Keratinocyte (primary cell): ENCODE results near the gene ADGRV1. TPM values are rescaled to one million over a fixed set of nuclear protein-coding genes. Genes with fewer than 3 reads are reported as not detected.

Experiments used
- DNase-seq: peaks from one replicate; pipeline ENCODE4 v3.0.0-alpha.2; 2011; ENCODE audit warnings: low read depth, missing footprints, low spot score
- FAIRE-seq: peaks from 2 replicates; lab custom pipeline; 2011; peaks lifted over from hg19 to GRCh38; lab: Jason Lieb, UNC
- H2AFZ ChIP-seq: 2 replicates; pipeline ENCODE4 v1.6.0; 2012; ENCODE audit warnings: low read length, control low read depth, inconsistent platforms; ENCODE audit not compliant: control insufficient read depth
- H3K27ac ChIP-seq: 2 replicates; pipeline ENCODE4 v1.5.1; 2011; ENCODE audit warnings: low read length; ENCODE audit not compliant: control insufficient read depth, insufficient read depth
- H3K27me3 ChIP-seq: 3 replicates; pipeline ENCODE4 v1.6.0; 2011; ENCODE audit warnings: low read length; ENCODE audit not compliant: control insufficient read depth, insufficient read depth; ENCODE audit errors: extremely low read depth
- H3K36me3 ChIP-seq, 2 experiments: 2 replicates in 1 of 2; 3 replicates in 1 of 2; pipeline ENCODE4 v1.5.1; 2011; ENCODE audit warnings: low read length in 2 of 2, mild to moderate bottlenecking in 1 of 2; ENCODE audit not compliant: control insufficient read depth in 2 of 2, insufficient read depth in 2 of 2; ENCODE audit errors: extremely low read depth in 1 of 2
- H3K4me1 ChIP-seq: 3 replicates; pipeline ENCODE4 v1.5.1; 2011; ENCODE audit warnings: low read length; ENCODE audit not compliant: control insufficient read depth, insufficient read depth; ENCODE audit errors: extremely low read depth
- H3K4me2 ChIP-seq: 3 replicates; pipeline ENCODE4 v1.6.0; 2011; ENCODE audit warnings: low read depth, low read length; ENCODE audit not compliant: control insufficient read depth, insufficient read depth; ENCODE audit errors: extremely low read depth
- H3K4me3 ChIP-seq, 3 experiments: fragments of 200-600 bp in 1 of 3; sonication (generic) in 1 of 3; 2 replicates in 2 of 3; 3 replicates in 1 of 3; pipeline ENCODE4 v1.5.1; 2011 to 2016; ENCODE audit warnings: low read length in 3 of 3, mild to moderate bottlenecking in 3 of 3, control low read depth in 2 of 3, inconsistent platforms in 1 of 3, low read depth in 1 of 3, mixed read lengths in 1 of 3, mixed run types in 1 of 3, moderate library complexity in 1 of 3; ENCODE audit not compliant: control insufficient read depth in 2 of 3, insufficient read depth in 2 of 3; ENCODE audit errors: extremely low read depth in 1 of 3
- H3K79me2 ChIP-seq: 2 replicates; pipeline ENCODE4 v1.6.0; 2012; ENCODE audit warnings: low read length; ENCODE audit not compliant: control insufficient read depth, insufficient read depth
- H3K9ac ChIP-seq: 3 replicates; pipeline ENCODE4 v1.6.0; 2011; ENCODE audit warnings: low read length; ENCODE audit not compliant: control insufficient read depth, insufficient read depth; ENCODE audit errors: extremely low read depth
- H3K9me1 ChIP-seq: 3 replicates; pipeline ENCODE4 v1.6.0; 2011; ENCODE audit warnings: low read length; ENCODE audit not compliant: control insufficient read depth, insufficient read depth; ENCODE audit errors: extremely low read depth
- H3K9me3 ChIP-seq: 2 replicates; pipeline ENCODE4 v1.5.1; 2012; ENCODE audit warnings: low read depth, low read length; ENCODE audit not compliant: control insufficient read depth
- H4K20me1 ChIP-seq: 3 replicates; pipeline ENCODE4 v1.6.0; 2011; ENCODE audit warnings: low read length; ENCODE audit not compliant: control insufficient read depth, insufficient read depth; ENCODE audit errors: extremely low read depth
- CTCF ChIP-seq, 3 experiments: IDR thresholded peaks in 1 of 3; conservative IDR thresholded peaks in 1 of 3; optimal IDR thresholded peaks in 1 of 3; 2 replicates in 2 of 3; 3 replicates in 1 of 3; pipeline versions ENCODE3 to v1.5.1; 2011; ENCODE audit warnings: low read length in 3 of 3, mild to moderate bottlenecking in 3 of 3, moderate library complexity in 2 of 3, control low read depth in 1 of 3, inconsistent platforms in 1 of 3; ENCODE audit not compliant: insufficient read depth in 2 of 3; ENCODE audit errors: extremely low read depth in 1 of 3
- EZH2 ChIP-seq: IDR thresholded peaks from one replicate; pipeline ENCODE4 v1.6.1; 2012; ENCODE audit warnings: inconsistent platforms, mild to moderate bottlenecking, low read length, moderate library complexity
- dilution Hi-C: fragments of 300-500 bp; cut with MboI; formaldehyde crosslinking; loops from one replicate; pipeline ENCODE4 v1.7.0; 2020; ENCODE audit warnings: low sequenced_read_pairs; ENCODE audit not compliant: extremely low pct_ligation_motif_present
- polyA plus RNA-seq, 5 experiments: library from polyadenylated mRNA; depleted of rRNA in 3 of 5; stranded (reverse) in 3 of 5; stranded (forward) in 1 of 5; unstranded in 1 of 5; fragments of >200 nt; gene quantifications; 1 replicate in 1 of 5; 2 replicates in 3 of 5; 3 replicates in 1 of 5; pipeline versions ENCODE4 v1.2.1 to v1.2.3, GENCODE V29; 2011 to 2012; ENCODE audit warnings: missing spikeins in 2 of 5, low read depth in 1 of 5, low replicate concordance in 1 of 5

ADGRV1 gene
- polyA plus RNA-seq, 1 donor (not counting 4 experiments of a cell fraction or from before 2014, with no cell fraction given): 0.05 TPM

- Histone ChIP-seq H4K20me1 (no peaks in the 10 kb centered on the region), H3K9ac (no peak overlapping the region), H2AFZ (no peak overlapping the region), H3K27me3 (no peaks in the 10 kb centered on the region), H3K9me3 (no peaks in the 10 kb centered on the region), H3K79me2 (no peaks in the 10 kb centered on the region), H3K4me1 (no peaks in the 10 kb centered on the region), H3K4me3 (no peak overlapping the region), H3K4me2 (no peak overlapping the region), H3K36me3 (no peaks in the 10 kb centered on the region), H3K9me1 (no peaks in the 10 kb centered on the region), H3K27ac (no peak overlapping the region)
- TF ChIP-seq CTCF (optimal IDR thresholded peaks at IDR 0.05 in 1 of 3, IDR thresholded peaks at IDR 0.05 in 1 of 3, conservative IDR thresholded peaks at IDR 0.05 in 1 of 3; ENCODE audit: extremely low read depth in 1 of 3, insufficient read depth in 2 of 3, low read length in 3 of 3): no peak
- no peak for TF ChIP-seq EZH2
- FAIRE-seq: no peak
- DNase-seq: no peak
- dilution Hi-C loops: no loop called here
These were observed 141.7 kb downstream of the ADGRV1 start for GRCh38 chr5:90700299-90700698.

GRCh38 chr5:90703932-90704331 is 145.3 kb downstream of the ADGRV1 start:
- FAIRE-seq (no peak), DNase-seq (no peak)
- no peaks in the 10 kb centered on the region for H3K9me1 ChIP-seq

More at GRCh38 chr5:90703932-90704331, 145.3 kb downstream of the ADGRV1 start:
- H3K4me3 ChIP-seq: no peak overlapping the region
- H3K4me2 ChIP-seq: no peak overlapping the region
- H4K20me1 ChIP-seq: no peaks in the 10 kb centered on the region
- no peak overlapping the region for H3K27ac ChIP-seq
- no peaks in the 10 kb centered on the region for H3K4me1 ChIP-seq
- H3K9ac ChIP-seq: no peak overlapping the region
- dilution Hi-C loops: no loop called here
- no peaks in the 10 kb centered on the region for H3K79me2 ChIP-seq
- TF ChIP-seq EZH2: no peak
- no peak for TF ChIP-seq CTCF (optimal IDR thresholded peaks at IDR 0.05 in 1 of 3, IDR thresholded peaks at IDR 0.05 in 1 of 3, conservative IDR thresholded peaks at IDR 0.05 in 1 of 3; ENCODE audit: extremely low read depth in 1 of 3, insufficient read depth in 2 of 3, low read length in 3 of 3)
- no peaks in the 10 kb centered on the region for H3K9me3 ChIP-seq
- H2AFZ ChIP-seq: no peak overlapping the region
- H3K27me3 ChIP-seq: no peaks in the 10 kb centered on the region
- H3K36me3 ChIP-seq: no peaks in the 10 kb centered on the region
